GM12864 (cell line): ENCODE measurements around the gene ELMO3.
A peak's percentile ranks its signal among the peaks of the same experiment; 100 is the strongest.

ENCODE experiments used
- DNase-seq: peaks from one replicate; pipeline ENCODE4 v3.0.0-alpha.2; 2011; ENCODE audit warnings: low read depth
- H3K4me3 ChIP-seq: 2 replicates; pipeline ENCODE4 v1.5.1; 2011; ENCODE audit warnings: mild to moderate bottlenecking, low read depth, low read length, control low read depth
- CTCF ChIP-seq: IDR thresholded peaks from 2 replicates; pipeline ENCODE4 v1.5.1; 2011; ENCODE audit warnings: low read depth, mild to moderate bottlenecking, moderate library complexity, low read length, control low read depth, inconsistent platforms; ENCODE audit errors: missing control alignments

The ELMO3 gene

GRCh38 chr16:67158637-67159600 is 40.0 kb upstream of the ELMO3 start:
- TF ChIP-seq CTCF, result no peak
- DNase-seq, result peak; percentile 78
- H3K4me3 ChIP-seq, result peak overlapping the region; percentile 94

GRCh38 chr16:67161595-67162058 is 37.3 kb upstream of the ELMO3 start:
- DNase-seq, result no peak
- no peak overlapping the region; the same call in 1 of the 2 replicates for H3K4me3 ChIP-seq
- no peak for TF ChIP-seq CTCF

- TF ChIP-seq CTCF, result no peak
- no peak overlapping the region; the same call in 1 of the 2 replicates for H3K4me3 ChIP-seq
- DNase-seq, result no peak
Measured at GRCh38 chr16:67162506-67163163, 36.3 kb upstream of the ELMO3 start.

- peak overlapping the region; percentile 42 for H3K4me3 ChIP-seq
- TF ChIP-seq CTCF, result no peak
- DNase-seq, result no peak
Measured at GRCh38 chr16:67163164-67163998, 35.5 kb upstream of the ELMO3 start.

GRCh38 chr16:67163999-67164558 is 34.9 kb upstream of the ELMO3 start:
- DNase-seq, result no peak

More at GRCh38 chr16:67163999-67164558, 34.9 kb upstream of the ELMO3 start:
- TF ChIP-seq CTCF, result no peak
- H3K4me3 ChIP-seq, result peak overlapping the region; percentile 42; the same call in 1 of the 2 replicates
